Activated CD8-positive, alpha-beta memory T cell treated with anti-CD3 and anti-CD28 coated beads, Interleukin-2, amount 10 ng/mL, durations not matched to agents 7 days and 5 days (primary cell): ENCODE results near the gene ATL3. TPM values are rescaled to one million over a fixed set of nuclear protein-coding genes. Genes with fewer than 3 reads are reported as not detected.
"Not testable (repeated sequence)": the region's sequence is repeated elsewhere in the genome, so short reads cannot be mapped to it uniquely, and the experiment has no call there.

Source experiments
- ATAC-seq: fragments of 150-1000 bp; cut with Tn5 transposase; one replicate; pipeline ENCODE4 v1.10.0; 2021; ENCODE audit warnings: moderate library complexity
- CTCF ChIA-PET: fragments of 350-600 bp; sonication (Branson Sonifier 250); formaldehyde crosslinking; loops from one replicate; lab custom pipeline; 2021; ENCODE audit warnings: antibody characterized with exemption; lab: Charles Lee
- DNase-seq: peaks from one replicate; pipeline ENCODE4 v3.0.0-alpha.2; 2020
- H3K27ac Mint-ChIP-seq: one replicate; pipeline ENCODE4 v1.8.0; 2021; ENCODE audit warnings: mild to moderate bottlenecking, mixed read lengths
- H3K27me3 Mint-ChIP-seq: one replicate; pipeline ENCODE4 v1.8.0; 2021; ENCODE audit warnings: mixed read lengths
- H3K36me3 Mint-ChIP-seq: one replicate; pipeline ENCODE4 v1.8.0; 2021; ENCODE audit warnings: mild to moderate bottlenecking, mixed read lengths
- H3K4me1 Mint-ChIP-seq: one replicate; pipeline ENCODE4 v1.8.0; 2021; ENCODE audit warnings: mixed read lengths
- H3K4me3 Mint-ChIP-seq: one replicate; pipeline ENCODE4 v1.8.0; 2021; ENCODE audit warnings: mild to moderate bottlenecking, moderate library complexity, mixed read lengths
- H3K9me3 Mint-ChIP-seq: one replicate; pipeline ENCODE4 v1.8.0; 2022; ENCODE audit warnings: low read depth, mixed read lengths
- total RNA-seq, 2 experiments: library from RNA; stranded (reverse); gene quantifications; one replicate each; pipeline ENCODE4 v1.2.3, GENCODE V29; 2021

Gene ATL3
- total RNA-seq, 2 experiments from 2014 or later: 28.8 to 31.9 TPM

GRCh38 chr11:63589000-63589399, 82.2 kb downstream of the ATL3 start:
- no peaks in the 10 kb centered on the region for H3K4me1 Mint-ChIP-seq
- H3K4me3 Mint-ChIP-seq: no peak overlapping the region
- H3K36me3 Mint-ChIP-seq: peaks cover 16% of the 10 kb centered on the region
- ATAC-seq (no peak), DNase-seq (no peak)
- no peaks in the 10 kb centered on the region for H3K27me3 Mint-ChIP-seq
- no peak overlapping the region for H3K27ac Mint-ChIP-seq
- H3K9me3 Mint-ChIP-seq: no peaks in the 10 kb centered on the region
- CTCF ChIA-PET: interaction anchor here (0.9 to 1.4 kb wide), 2 partner anchors 25 kb away, joined by 3 read pairs; no protein-coding TSS in a partner anchor

- Mint-ChIP-seq H3K4me1 (peaks cover 20% of the 10 kb centered on the region), H3K4me3 (no peak overlapping the region), H3K9me3 (no peaks in the 10 kb centered on the region), H3K36me3 (peaks cover 30% of the 10 kb centered on the region), H3K27me3 (no peaks in the 10 kb centered on the region), H3K27ac (no peak overlapping the region)
- no peak for DNase-seq
- CTCF ChIA-PET: no interaction called here
- no peak for ATAC-seq
Observed at GRCh38 chr11:63586451-63587166, 84.6 kb downstream of the ATL3 start.

GRCh38 chr11:63583357-63583677, 87.9 kb downstream of the ATL3 start:
- DNase-seq: no peak
- H3K4me1 Mint-ChIP-seq: peaks cover 23% of the 10 kb centered on the region
- no peak for ATAC-seq
- H3K27me3 Mint-ChIP-seq: no peaks in the 10 kb centered on the region
- peaks cover 47% of the 10 kb centered on the region for H3K36me3 Mint-ChIP-seq
- H3K9me3 Mint-ChIP-seq: peaks cover 8% of the 10 kb centered on the region
- H3K4me3 Mint-ChIP-seq: no peak overlapping the region
- peak overlapping the region; percentile 40 for H3K27ac Mint-ChIP-seq
- CTCF ChIA-PET: interaction anchor here (1.2 to 1.5 kb wide), 3 partner anchors 49 to 105 kb away, joined by 3 to 4 read pairs (median 3); no protein-coding TSS in a partner anchor

GRCh38 chr11:63581224-63581623, 90.0 kb downstream of the ATL3 start:
- H3K27me3 Mint-ChIP-seq, H3K4me3 Mint-ChIP-seq, DNase-seq, CTCF ChIA-PET, ATAC-seq, H3K27ac Mint-ChIP-seq: not testable (repeated sequence)
- Mint-ChIP-seq H3K36me3 (peaks cover 52% of the 10 kb centered on the region), H3K4me1 (peaks cover 23% of the 10 kb centered on the region), H3K9me3 (peaks cover 10% of the 10 kb centered on the region)

- CTCF ChIA-PET, H3K27ac Mint-ChIP-seq, H3K27me3 Mint-ChIP-seq, DNase-seq, ATAC-seq, H3K4me3 Mint-ChIP-seq: not testable (repeated sequence)
- peaks cover 52% of the 10 kb centered on the region for H3K36me3 Mint-ChIP-seq
- peaks cover 38% of the 10 kb centered on the region for H3K4me1 Mint-ChIP-seq
- peaks cover 10% of the 10 kb centered on the region for H3K9me3 Mint-ChIP-seq
Observed at GRCh38 chr11:63578882-63579281, 92.3 kb downstream of the ATL3 start.

DNA sequence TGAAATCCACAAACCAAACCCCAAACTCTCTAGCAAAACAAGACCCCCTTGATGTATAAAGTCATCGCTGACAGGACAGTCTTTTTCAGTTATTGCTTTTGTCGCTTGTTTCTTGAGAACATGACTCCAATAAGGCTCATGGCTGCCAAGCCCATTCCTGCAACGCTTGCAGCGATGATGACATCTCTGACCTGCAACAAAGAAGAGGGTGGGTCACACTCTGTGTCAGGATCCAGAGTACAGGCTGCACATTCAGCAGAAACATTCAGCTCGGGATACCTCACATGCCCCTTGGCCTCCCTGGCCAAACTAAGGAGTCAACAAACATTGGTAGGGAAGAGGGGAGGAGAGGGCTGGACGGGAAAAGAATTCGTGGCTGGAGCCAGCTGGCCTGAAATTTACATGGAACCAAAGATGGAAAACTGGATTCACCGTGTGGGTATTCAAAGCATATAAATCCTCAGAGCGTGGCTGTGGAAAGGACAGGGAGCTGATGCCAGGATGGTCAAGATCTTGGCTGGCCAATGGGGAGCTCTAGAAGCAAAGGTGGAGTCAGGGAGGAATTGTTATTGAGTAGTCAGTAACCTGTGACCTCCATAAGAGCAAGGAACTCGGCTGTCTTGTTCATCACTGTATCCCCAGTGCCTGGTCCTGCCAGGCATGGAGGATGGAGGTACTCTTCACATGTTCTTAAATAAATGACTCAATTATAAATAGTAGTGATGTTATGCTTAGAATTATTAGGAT, 96.1 kb downstream of the ATL3 start:
- Mint-ChIP-seq H3K27me3 (peaks cover 5% of the 10 kb centered on the region), H3K27ac (peak overlapping the region; percentile 84), H3K4me3 (peak overlapping the region; percentile 73), H3K4me1 (peaks cover 29% of the 10 kb centered on the region), H3K36me3 (peaks cover 32% of the 10 kb centered on the region), H3K9me3 (peaks cover 2% of the 10 kb centered on the region)
- ATAC-seq (no peak), DNase-seq (no peak)
- CTCF ChIA-PET: interaction anchor here (0.9 to 1.7 kb wide), 7 partner anchors 7 to 47 kb away, joined by 3 to 12 read pairs (median 4); no protein-coding TSS in a partner anchor

Other genes starting within 250 kb of the ATL3 start
- gene PLAAT5, start 180.2 kb downstream of the ATL3 start, total RNA-seq: under 1 TPM; 0.19 to 0.26 TPM
- gene LGALS12, start 165.3 kb downstream of the ATL3 start, total RNA-seq: under 1 TPM; 0.23 to 0.29 TPM
- 100 to 1,000 TPM in 1 of 2 experiments, 10 to 100 TPM in 1; 85.3 to 128 TPM for gene PLAAT4, start 134.6 kb downstream of the ATL3 start, total RNA-seq
- 1 to 10 TPM in 1 of 2 experiments, under 1 TPM in 1; 0.73 to 1.3 TPM for gene PLAAT2, start 108.0 kb downstream of the ATL3 start, total RNA-seq
- gene PLAAT3, start 56.9 kb downstream of the ATL3 start, total RNA-seq: 10 to 100 TPM; 21.7 to 25.5 TPM
- 10 to 100 TPM; 55.8 to 64.1 TPM for gene RTN3, start 10.1 kb upstream of the ATL3 start, total RNA-seq
- 1 to 10 TPM; 2.6 to 4.2 TPM for gene ZFTA, start 97.4 kb upstream of the ATL3 start, total RNA-seq
- 10 to 100 TPM; 53.4 to 55.8 TPM for gene SPINDOC, start 142.1 kb upstream of the ATL3 start, total RNA-seq
- 10 to 100 TPM; 57.2 to 57.9 TPM for gene MARK2, start 167.7 kb upstream of the ATL3 start, total RNA-seq
- gene RCOR2, start 245.8 kb upstream of the ATL3 start, total RNA-seq: under 1 TPM; 0.16 to 0.47 TPM